GM21528 (cell line): ENCODE measurements around the gene CSH1.
"Not testable (repeated sequence)": the region's sequence is repeated elsewhere in the genome, so short reads cannot be mapped to it uniquely, and the experiment has no call there.

ENCODE experiments used
- ATAC-seq: cut with Tn5 transposase; IDR thresholded peaks from one replicate; pipeline ENCODE4 v1.9.1; 2021; ENCODE audit warnings: mild to moderate bottlenecking, moderate library complexity; ENCODE audit not compliant: unreplicated experiment, low FRiP score

CSH1 gene

DNA sequence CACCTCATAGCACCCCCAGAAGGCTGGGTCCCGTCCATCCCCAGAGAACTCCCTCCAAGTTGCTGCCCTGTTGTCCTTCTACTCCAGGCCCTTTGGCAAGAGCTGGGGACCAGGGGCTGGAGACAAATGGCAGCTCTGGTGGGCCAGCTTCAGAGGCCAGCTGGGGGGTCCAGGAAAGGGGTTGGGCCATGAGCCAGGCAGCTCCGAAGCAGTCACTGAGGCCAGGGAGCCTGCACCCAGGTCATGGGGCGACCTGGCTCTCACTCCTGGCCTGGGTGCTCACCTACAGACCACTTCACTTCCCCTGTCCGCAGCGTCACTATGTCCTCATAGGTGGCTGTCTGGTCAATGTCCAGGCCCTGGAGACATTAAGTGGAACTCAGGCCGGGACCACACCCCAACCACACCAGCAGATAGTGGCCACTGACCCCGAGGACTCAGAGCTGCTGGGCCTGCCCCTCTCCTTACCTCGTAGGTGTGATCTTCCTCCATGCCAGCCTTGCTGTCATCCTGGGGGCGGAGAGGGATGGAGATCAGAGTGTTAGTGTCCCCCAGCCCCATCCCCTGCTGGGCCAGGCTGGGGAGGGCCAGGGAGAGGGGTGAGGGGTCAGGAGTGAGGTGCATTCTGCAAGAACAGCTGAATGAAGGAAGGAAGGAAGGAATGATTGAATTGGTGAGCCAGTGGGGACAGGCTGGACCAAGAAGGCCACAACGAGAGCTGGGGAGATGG, 32.8 kb upstream of the CSH1 start:
- ATAC-seq = no peak

GRCh38 chr17:63928172-63928666, 31.8 kb upstream of the CSH1 start:
- ATAC-seq = no peak

- ATAC-seq = no peak
Observed at GRCh38 chr17:63927464-63928171, 31.2 kb upstream of the CSH1 start.

- no peak for ATAC-seq
Observed at GRCh38 chr17:63926164-63926563, 29.8 kb upstream of the CSH1 start.

- ATAC-seq = no peak
Observed at GRCh38 chr17:63925615-63926014, 29.2 kb upstream of the CSH1 start.

DNA sequence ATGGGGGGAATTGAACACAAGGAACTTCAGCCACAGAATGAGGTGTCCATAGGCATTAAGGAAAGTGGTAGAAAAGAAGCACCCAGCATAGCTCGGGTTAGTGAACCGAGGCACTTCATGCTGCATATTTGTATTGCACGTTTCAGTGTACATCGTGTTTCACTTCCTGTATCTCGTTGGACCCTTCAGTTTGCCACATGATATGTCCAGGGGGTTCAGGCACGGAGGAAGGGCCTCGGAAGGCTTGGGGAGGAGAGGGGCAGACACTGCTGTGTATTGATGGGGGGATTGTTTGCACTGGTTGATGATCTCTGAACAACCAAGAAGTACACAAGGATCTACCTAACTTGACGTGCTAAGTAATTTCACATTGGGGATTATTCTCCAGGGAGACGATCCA, 26.0 kb upstream of the CSH1 start:
- ATAC-seq = peak; percentile 49

DNA sequence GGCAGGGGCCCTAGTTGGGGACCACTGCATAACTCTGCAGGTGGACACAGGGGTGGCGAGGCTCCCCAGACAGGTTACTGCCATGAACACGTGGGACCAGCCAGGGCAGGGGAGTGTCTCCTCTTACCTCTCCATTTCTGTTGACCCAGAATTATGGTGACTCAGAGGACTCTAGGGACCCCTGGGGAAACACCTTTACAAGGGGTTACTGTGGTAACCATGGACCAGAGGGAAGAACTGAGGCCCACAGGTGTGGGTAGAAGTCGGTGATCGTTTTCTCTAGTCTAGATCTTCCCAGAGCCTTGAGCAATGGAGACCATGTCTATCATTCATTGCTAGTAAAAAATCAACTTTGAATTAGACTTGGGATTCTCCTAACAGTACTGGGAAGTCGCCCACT, 24.4 kb upstream of the CSH1 start:
- ATAC-seq = not testable (repeated sequence)

DNA sequence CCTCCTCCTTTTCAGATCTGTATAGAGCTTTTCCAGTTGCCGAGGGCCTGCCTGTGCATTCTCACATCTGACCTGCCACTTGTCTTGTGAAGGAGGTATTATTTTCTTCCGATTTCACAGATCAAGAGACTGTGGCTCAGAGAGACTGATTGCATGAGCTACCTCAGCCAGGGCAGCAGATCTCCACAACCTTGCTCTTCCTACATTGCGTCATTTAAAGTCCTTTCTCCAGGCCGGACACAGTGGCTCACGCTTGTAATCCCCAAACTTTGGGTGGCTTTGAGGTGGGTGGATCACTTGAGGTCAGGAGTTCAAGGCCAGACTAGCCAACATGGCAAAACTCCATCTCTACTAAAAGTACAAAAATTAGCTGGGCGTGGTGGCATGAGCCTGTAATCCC, 23.7 kb upstream of the CSH1 start:
- not testable (repeated sequence) for ATAC-seq

DNA sequence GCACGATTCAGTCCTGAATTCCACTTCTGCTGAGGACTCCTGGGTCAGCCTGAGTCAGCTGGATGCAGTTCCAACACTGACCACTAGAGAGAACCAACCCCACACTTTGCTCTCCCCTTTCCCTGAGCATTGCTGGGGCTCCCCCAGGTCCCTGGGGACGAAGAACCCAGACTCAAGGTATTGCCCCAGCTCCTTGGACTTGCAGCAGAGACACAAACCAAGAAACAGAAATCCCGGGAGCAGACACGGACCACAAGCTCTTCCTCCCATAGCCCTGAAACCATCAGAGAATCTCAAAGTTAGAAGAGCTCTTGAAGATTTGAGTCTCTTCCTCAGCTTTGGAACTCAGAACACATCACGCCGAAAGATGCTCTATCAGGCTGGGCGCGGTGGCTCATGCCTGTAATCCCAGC, 22.9 kb upstream of the CSH1 start:
- no peak for ATAC-seq

DNA sequence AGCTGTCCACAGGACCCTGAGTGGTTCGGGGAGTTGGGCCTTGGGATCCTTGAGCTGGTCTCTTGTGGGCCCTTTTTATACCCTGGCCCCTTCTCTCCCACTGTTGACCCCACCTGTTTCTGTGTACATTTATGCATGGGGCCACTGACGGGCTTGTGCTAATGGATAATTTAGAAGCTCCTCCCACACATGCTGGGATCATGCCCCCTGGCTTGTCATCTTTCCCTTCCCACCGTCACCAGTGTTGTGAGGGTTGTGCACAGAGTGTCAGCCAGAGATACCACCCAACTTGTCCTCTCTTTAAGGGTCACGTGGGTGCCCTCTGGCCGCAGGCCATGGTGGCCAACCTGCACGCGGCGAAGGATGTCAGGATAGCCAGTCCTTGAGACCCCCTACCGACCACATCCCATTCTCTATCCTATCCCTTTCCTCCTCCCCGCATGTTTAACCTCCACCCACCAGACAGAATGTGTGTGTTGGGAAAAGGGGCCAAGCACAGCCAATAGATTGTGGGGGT, 22.5 kb upstream of the CSH1 start, which contains the start of gene GH1:
TSS of gene GH1 (minus strand) at position 51 of the 517 bp plus-strand sequence. CDS start 63 bp downstream, outside the sequence.
- ATAC-seq = not testable (repeated sequence)

DNA sequence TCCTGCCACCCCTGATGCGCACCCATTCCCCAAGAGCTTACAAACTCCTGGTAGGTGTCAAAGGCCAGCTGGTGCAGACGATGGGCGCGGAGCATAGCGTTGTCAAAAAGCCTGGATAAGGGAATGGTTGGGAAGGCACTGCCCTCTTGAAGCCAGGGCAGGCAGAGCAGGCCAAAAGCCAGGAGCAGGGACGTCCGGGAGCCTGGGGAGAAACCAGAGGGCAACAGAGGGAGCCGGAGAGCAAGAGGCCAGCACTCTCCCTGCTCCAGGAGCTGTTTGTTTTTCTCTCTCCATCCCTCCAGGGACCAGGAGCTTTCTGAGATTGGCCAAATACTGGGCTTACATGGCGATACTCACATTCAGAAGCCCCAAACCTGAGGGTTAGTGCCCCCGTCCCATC, 21.9 kb upstream of the CSH1 start:
- no peak for ATAC-seq

- ATAC-seq = no peak
Observed at GRCh38 chr17:63917646-63918045, 21.3 kb upstream of the CSH1 start.

DNA sequence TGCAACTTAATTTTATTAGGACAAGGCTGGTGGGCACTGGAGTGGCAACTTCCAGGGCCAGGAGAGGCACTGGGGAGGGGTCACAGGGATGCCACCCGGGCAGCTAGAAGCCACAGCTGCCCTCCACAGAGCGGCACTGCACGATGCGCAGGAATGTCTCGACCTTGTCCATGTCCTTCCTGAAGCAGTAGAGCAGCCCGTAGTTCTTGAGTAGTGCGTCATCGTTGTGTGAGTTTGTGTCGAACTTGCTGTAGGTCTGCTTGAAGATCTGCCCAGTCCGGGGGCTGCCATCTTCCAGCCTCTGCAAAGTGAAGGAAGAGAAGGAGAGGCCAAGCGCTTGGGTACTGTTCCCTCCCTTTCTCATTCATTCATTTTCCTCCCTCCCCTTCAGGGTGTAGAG, 20.8 kb upstream of the CSH1 start:
- ATAC-seq = not testable (repeated sequence)

DNA sequence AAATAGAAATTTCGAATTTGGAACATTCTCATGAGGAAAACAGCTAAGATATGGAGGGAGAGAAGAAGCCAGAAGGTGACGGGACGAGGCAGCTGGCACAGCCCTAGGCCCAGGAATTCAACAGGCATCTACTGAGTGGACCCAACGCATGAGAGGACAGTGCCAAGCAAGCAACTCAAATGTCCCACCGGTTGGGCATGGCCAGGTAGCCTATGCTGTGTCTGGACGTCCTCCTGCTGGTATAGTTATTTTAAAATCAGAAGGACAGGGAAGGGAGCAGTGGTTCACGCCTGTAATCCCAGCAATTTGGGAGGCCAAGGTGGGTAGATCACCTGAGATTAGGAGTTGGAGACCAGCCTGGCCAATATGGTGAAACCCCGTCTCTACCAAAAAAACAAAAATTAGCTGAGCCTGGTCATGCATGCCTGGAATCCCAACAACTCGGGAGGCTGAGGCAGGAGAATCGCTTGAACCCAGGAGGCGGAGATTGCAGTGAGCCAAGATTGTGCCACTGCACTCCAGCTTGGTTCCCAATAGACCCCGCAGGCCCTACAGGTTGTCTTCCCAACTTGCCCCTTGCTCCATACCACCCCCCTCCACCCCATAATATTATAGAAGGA, 20.3 kb upstream of the CSH1 start:
- ATAC-seq = no peak

- not testable (repeated sequence) for ATAC-seq
Observed at GRCh38 chr17:63915753-63916152, 19.4 kb upstream of the CSH1 start.

GRCh38 chr17:63914471-63914870, 18.1 kb upstream of the CSH1 start:
- no peak for ATAC-seq

DNA sequence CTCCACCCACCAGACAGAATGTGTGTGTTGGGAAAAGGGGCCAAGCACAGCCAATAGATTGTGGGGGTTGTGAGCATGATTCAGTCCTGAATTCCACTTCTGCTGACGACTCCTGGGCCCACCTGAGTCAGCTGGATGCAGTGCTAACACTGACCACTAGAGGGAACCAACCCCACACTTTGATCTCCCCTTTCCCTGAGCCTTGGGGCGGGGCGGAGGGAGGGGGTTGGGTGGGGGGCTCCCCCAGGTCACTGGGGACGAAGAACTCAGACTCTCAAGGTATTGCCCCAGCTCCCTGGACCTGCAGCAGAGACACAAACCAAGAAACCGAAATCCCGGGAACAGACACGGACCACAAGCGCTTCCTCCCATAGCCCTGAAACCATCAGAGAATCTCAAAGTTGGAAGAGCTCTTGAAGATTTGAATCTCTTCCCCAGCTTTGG, 15.3 kb upstream of the CSH1 start:
- no peak for ATAC-seq

DNA sequence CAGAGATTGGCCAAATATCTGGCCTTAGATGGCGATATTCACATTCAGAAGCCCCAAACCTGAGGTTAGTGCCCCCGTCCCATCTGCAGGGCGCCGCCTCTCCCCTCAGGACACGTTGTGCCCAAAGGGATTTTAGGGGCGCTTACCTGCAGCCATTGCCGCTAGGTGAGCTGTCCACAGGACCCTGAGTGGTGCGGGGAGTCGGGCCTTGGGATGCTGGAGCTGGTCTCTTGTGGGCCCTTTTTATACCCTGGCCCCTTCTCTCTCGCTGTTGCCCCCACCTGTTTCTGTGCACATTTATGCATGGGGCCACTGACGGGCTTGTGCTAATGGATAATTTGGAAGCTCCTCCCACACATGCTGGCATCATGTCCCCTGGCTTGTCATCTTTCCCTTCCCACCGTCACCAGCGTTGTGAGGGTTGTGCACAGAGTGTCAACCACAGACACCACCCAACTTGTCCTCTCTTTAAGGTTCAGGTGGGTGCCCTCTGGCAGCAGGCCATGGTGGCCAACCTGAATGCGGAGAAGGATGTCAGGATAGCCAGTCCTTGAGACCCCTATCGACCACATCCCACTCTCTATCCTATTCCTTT, 14.8 kb upstream of the CSH1 start, which contains the start of gene CSHL1:
TSS of gene CSHL1 (minus strand) at position 218 of the 595 bp plus-strand sequence. CDS start at position 156, 62 bp downstream.
- no peak for ATAC-seq

- ATAC-seq = no peak
Observed at GRCh38 chr17:63910096-63910495, 13.7 kb upstream of the CSH1 start.

GRCh38 chr17:63909586-63909985, 13.2 kb upstream of the CSH1 start:
- ATAC-seq = not testable (repeated sequence)
